Measurements from ENCODE around the gene NPL.

- TF ChIP-seq, protein P1, sequence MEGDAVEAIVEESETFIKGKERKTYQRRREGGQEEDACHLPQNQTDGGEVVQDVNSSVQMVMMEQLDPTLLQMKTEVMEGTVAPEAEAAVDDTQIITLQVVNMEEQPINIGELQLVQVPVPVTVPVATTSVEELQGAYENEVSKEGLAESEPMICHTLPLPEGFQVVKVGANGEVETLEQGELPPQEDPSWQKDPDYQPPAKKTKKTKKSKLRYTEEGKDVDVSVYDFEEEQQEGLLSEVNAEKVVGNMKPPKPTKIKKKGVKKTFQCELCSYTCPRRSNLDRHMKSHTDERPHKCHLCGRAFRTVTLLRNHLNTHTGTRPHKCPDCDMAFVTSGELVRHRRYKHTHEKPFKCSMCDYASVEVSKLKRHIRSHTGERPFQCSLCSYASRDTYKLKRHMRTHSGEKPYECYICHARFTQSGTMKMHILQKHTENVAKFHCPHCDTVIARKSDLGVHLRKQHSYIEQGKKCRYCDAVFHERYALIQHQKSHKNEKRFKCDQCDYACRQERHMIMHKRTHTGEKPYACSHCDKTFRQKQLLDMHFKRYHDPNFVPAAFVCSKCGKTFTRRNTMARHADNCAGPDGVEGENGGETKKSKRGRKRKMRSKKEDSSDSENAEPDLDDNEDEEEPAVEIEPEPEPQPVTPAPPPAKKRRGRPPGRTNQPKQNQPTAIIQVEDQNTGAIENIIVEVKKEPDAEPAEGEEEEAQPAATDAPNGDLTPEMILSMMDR (IDR thresholded peaks at IDR 0.05) = no peak
- TF ChIP-seq POLR2A (IDR thresholded peaks at IDR 0.05) = no peak
Measured at GRCh38 chr1:182817802-182818201, 28.2 kb downstream of the NPL start.

Measured in esophagus squamous epithelium (tissue), 4 donors.